ENCODE results near the gene SMCO2. TPM values are rescaled to one million over a fixed set of nuclear protein-coding genes. Genes with fewer than 3 reads are reported as not detected.

Gene SMCO2
- total RNA-seq, 1 experiment from 2014 or later, result 0.36 TPM

DNA sequence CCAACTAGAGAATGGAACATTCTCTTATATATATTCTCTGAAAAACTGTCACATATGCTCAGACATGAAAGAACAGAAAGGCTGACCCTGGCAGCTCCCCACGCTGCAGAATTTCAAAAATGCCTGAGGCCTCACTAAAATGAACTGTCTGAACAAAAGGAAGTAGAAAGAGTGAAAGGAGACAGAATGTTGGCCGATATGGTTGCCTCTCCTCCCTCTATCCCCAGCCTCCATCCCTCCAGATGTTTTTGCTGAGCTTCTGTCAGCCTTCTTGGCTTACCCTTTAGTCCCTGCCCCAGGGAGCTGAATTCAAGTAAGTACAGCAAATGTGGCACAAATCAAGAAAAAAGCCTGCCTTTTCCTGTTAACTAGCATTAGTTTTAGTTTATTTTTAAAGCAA is 6.9 kb downstream of the SMCO2 start:
- ATAC-seq (no peak), DNase-seq (ENCODE audit: low read depth, low spot score) (no peak)
- ChIA-PET POLR2A (interaction anchor here (0.5 kb wide), 1 partner anchor 20 kb away, joined by 4 read pairs; no protein-coding TSS in a partner anchor), CTCF (no interaction called here)
- no peaks in the 10 kb centered on the region for H3K27me3 ChIP-seq (ENCODE audit: control insufficient read depth, insufficient read depth, low read length)
- no TSS peak for BruUV-seq (replicated peaks)
- in situ Hi-C loops (cut with HindIII; ENCODE audit: low pct_unique_long_range_greater_than_20kb, low sequenced_read_pairs), result no loop called here
- TF ChIP-seq, protein P1, sequence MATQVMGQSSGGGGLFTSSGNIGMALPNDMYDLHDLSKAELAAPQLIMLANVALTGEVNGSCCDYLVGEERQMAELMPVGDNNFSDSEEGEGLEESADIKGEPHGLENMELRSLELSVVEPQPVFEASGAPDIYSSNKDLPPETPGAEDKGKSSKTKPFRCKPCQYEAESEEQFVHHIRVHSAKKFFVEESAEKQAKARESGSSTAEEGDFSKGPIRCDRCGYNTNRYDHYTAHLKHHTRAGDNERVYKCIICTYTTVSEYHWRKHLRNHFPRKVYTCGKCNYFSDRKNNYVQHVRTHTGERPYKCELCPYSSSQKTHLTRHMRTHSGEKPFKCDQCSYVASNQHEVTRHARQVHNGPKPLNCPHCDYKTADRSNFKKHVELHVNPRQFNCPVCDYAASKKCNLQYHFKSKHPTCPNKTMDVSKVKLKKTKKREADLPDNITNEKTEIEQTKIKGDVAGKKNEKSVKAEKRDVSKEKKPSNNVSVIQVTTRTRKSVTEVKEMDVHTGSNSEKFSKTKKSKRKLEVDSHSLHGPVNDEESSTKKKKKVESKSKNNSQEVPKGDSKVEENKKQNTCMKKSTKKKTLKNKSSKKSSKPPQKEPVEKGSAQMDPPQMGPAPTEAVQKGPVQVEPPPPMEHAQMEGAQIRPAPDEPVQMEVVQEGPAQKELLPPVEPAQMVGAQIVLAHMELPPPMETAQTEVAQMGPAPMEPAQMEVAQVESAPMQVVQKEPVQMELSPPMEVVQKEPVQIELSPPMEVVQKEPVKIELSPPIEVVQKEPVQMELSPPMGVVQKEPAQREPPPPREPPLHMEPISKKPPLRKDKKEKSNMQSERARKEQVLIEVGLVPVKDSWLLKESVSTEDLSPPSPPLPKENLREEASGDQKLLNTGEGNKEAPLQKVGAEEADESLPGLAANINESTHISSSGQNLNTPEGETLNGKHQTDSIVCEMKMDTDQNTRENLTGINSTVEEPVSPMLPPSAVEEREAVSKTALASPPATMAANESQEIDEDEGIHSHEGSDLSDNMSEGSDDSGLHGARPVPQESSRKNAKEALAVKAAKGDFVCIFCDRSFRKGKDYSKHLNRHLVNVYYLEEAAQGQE (IDR thresholded peaks at IDR 0.05; ENCODE audit: insufficient read depth in 1 of 2, low read depth in 2 of 2, low read length in 1 of 2), result no peak
- TF ChIP-seq TCF7L2 (IDR thresholded peaks at IDR 0.05; ENCODE audit: low read depth, low read length), result no peak
- TF ChIP-seq, protein P2, sequence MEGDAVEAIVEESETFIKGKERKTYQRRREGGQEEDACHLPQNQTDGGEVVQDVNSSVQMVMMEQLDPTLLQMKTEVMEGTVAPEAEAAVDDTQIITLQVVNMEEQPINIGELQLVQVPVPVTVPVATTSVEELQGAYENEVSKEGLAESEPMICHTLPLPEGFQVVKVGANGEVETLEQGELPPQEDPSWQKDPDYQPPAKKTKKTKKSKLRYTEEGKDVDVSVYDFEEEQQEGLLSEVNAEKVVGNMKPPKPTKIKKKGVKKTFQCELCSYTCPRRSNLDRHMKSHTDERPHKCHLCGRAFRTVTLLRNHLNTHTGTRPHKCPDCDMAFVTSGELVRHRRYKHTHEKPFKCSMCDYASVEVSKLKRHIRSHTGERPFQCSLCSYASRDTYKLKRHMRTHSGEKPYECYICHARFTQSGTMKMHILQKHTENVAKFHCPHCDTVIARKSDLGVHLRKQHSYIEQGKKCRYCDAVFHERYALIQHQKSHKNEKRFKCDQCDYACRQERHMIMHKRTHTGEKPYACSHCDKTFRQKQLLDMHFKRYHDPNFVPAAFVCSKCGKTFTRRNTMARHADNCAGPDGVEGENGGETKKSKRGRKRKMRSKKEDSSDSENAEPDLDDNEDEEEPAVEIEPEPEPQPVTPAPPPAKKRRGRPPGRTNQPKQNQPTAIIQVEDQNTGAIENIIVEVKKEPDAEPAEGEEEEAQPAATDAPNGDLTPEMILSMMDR (IDR thresholded peaks at IDR 0.05), result no peak
- no peak for TF ChIP-seq SIN3A (IDR thresholded peaks at IDR 0.05; ENCODE audit: borderline replicate concordance, insufficient read depth, low read depth, low read length)
- TF ChIP-seq POLR2AphosphoS5 (IDR thresholded peaks at IDR 0.05; ENCODE audit: low read depth, low read length), result no peak
- no peaks in the 10 kb centered on the region for H3K4me1 ChIP-seq (ENCODE audit: control insufficient read depth, insufficient read depth, low read length)
- intact Hi-C loops (cut with micrococcal nuclease; ENCODE audit: unreplicated experiment), result no loop called here
- H3K9me3 ChIP-seq (ENCODE audit: control insufficient read depth, insufficient read depth, low read depth, low read length), result no peaks in the 10 kb centered on the region
- H3K27ac ChIP-seq (ENCODE audit: low read length), result no peak overlapping the region
- no peaks in the 10 kb centered on the region for H3K36me3 ChIP-seq (ENCODE audit: control insufficient read depth, insufficient read depth, low read length)
- no peak overlapping the region for H3K4me3 ChIP-seq (ENCODE audit: low read depth in 2 of 2, low read length in 2 of 2)

DNA sequence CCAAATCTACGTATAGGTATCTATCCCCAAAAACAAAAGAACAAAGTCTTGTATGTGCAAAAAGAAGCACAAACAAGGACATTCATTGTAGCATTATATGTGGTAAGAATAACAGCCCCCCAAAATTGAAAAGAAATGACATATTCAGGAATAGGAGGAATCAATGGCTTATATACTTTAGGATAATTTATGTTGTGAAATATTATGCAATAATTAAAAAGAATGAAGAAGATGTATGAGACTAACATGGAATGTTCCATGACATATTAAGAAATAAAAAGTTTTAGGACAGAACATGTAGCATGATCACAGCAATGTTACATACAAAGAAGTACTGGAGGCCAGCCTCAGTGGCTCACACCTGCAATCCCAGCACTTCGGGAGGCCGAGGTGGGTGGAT is 9.1 kb downstream of the SMCO2 start:
- TF ChIP-seq, protein P2 (IDR thresholded peaks at IDR 0.05), result no peak
- no peak for TF ChIP-seq POLR2AphosphoS5 (IDR thresholded peaks at IDR 0.05; ENCODE audit: low read depth, low read length)
- TF ChIP-seq TCF7L2 (IDR thresholded peaks at IDR 0.05; ENCODE audit: low read depth, low read length), result no peak
- TF ChIP-seq, protein P1 (IDR thresholded peaks at IDR 0.05; ENCODE audit: insufficient read depth in 1 of 2, low read depth in 2 of 2, low read length in 1 of 2), result no peak
- TF ChIP-seq SIN3A (IDR thresholded peaks at IDR 0.05; ENCODE audit: borderline replicate concordance, insufficient read depth, low read depth, low read length), result no peak
- intact Hi-C loops (cut with micrococcal nuclease; ENCODE audit: unreplicated experiment) (no loop called here), in situ Hi-C loops (cut with HindIII; ENCODE audit: low pct_unique_long_range_greater_than_20kb, low sequenced_read_pairs) (no loop called here)
- no peak overlapping the region for H3K27ac ChIP-seq (ENCODE audit: low read length)
- ATAC-seq (no peak), DNase-seq (ENCODE audit: low read depth, low spot score) (no peak)
- H3K4me3 ChIP-seq (ENCODE audit: low read depth in 2 of 2, low read length in 2 of 2), result no peak overlapping the region
- no peaks in the 10 kb centered on the region for H3K4me1 ChIP-seq (ENCODE audit: control insufficient read depth, insufficient read depth, low read length)
- ChIA-PET CTCF (interaction anchor here (0.7 kb wide), 1 partner anchor 26 kb away, joined by 3 read pairs; no protein-coding TSS in a partner anchor), POLR2A (no interaction called here)
- no peaks in the 10 kb centered on the region for H3K27me3 ChIP-seq (ENCODE audit: control insufficient read depth, insufficient read depth, low read length)
- H3K9me3 ChIP-seq (ENCODE audit: control insufficient read depth, insufficient read depth, low read depth, low read length), result no peaks in the 10 kb centered on the region
- BruUV-seq (replicated peaks), result no TSS peak
- H3K36me3 ChIP-seq (ENCODE audit: control insufficient read depth, insufficient read depth, low read length), result no peaks in the 10 kb centered on the region

Measured in Panc1 (cell line).